Ovary (tissue), 1 donor: ENCODE results near the gene SVEP1.

Experiments
- EP300 ChIP-seq: sonication (generic); formaldehyde crosslinking; IDR thresholded peaks from one replicate; pipeline ENCODE4 v1.6.1; 2017; ENCODE audit warnings: antibody characterized with exemption
- POLR2A ChIP-seq: fragments of 450-650 bp; IDR thresholded peaks from one replicate; pipeline ENCODE4 v1.6.1; 2017; ENCODE audit warnings: antibody characterized with exemption, mild to moderate bottlenecking, moderate library complexity

- no peak for TF ChIP-seq EP300
- no peak for TF ChIP-seq POLR2A
Measured at GRCh38 chr9:110606179-110606790, 26.7 kb upstream of the SVEP1 start.
